Activated CD4-positive, alpha-beta T cell treated with anti-CD3 and anti-CD28 coated beads for 4 hours (primary cell): ENCODE data around the gene NCKAP5.
"Not testable (repeated sequence)": the region's sequence is repeated elsewhere in the genome, so short reads cannot be mapped to it uniquely, and the experiment has no call there.

Experiments used
- DNase-seq, 2 donors: peaks; one replicate each; pipeline ENCODE4 v3.0.0-alpha.2; 2020

Gene NCKAP5

GRCh38 chr2:133519677-133520076, 48.6 kb downstream of the NCKAP5 start:
- DNase-seq = not testable (repeated sequence)

- DNase-seq = no peak
Observed at GRCh38 chr2:133518700-133519344, 49.4 kb downstream of the NCKAP5 start.

- DNase-seq = no peak
Observed at GRCh38 chr2:133517876-133518275, 50.4 kb downstream of the NCKAP5 start.

- no peak for DNase-seq
Observed at GRCh38 chr2:133516405-133517026, 51.7 kb downstream of the NCKAP5 start.

GRCh38 chr2:133515271-133515670, 53.0 kb downstream of the NCKAP5 start:
- no peak for DNase-seq

GRCh38 chr2:133513893-133514292, 54.4 kb downstream of the NCKAP5 start:
- no peak for DNase-seq

GRCh38 chr2:133512121-133512520, 56.1 kb downstream of the NCKAP5 start:
- DNase-seq = no peak

- DNase-seq = no peak
Observed at GRCh38 chr2:133511679-133512078, 56.6 kb downstream of the NCKAP5 start.

GRCh38 chr2:133509777-133510176, 58.5 kb downstream of the NCKAP5 start:
- no peak for DNase-seq

- DNase-seq = no peak
Observed at GRCh38 chr2:133508546-133509165, 59.6 kb downstream of the NCKAP5 start.

GRCh38 chr2:133506996-133507395, 61.3 kb downstream of the NCKAP5 start:
- DNase-seq = no peak

GRCh38 chr2:133504566-133505505, 63.4 kb downstream of the NCKAP5 start:
- no peak for DNase-seq

- DNase-seq = no peak
Observed at GRCh38 chr2:133503927-133504326, 64.3 kb downstream of the NCKAP5 start.

GRCh38 chr2:133503323-133503722, 64.9 kb downstream of the NCKAP5 start:
- DNase-seq = no peak

GRCh38 chr2:133502678-133503077, 65.6 kb downstream of the NCKAP5 start:
- DNase-seq = no peak

- DNase-seq = no peak
Observed at GRCh38 chr2:133500917-133501316, 67.3 kb downstream of the NCKAP5 start.

- no peak for DNase-seq
Observed at GRCh38 chr2:133498662-133499585, 69.3 kb downstream of the NCKAP5 start.

- no peak for DNase-seq
Observed at GRCh38 chr2:133497951-133498565, 70.2 kb downstream of the NCKAP5 start.

GRCh38 chr2:133497270-133497893, 70.9 kb downstream of the NCKAP5 start:
- no peak for DNase-seq

GRCh38 chr2:133496501-133497269, 71.6 kb downstream of the NCKAP5 start:
- no peak for DNase-seq
